NOMO-1 treated with dmso at 0.1 percent for 144 hours (cell line): ENCODE data around the gene RBMS1.

Experiments used
- DNase-seq: peaks from one replicate; lab custom pipeline; 2025; ENCODE audit not compliant: unreplicated experiment; lab: John Stamatoyannopoulos, UW

The RBMS1 gene

GRCh38 chr2:160411167-160411566, 82.4 kb downstream of the RBMS1 start:
- DNase-seq, result peak; percentile 48

GRCh38 chr2:160409480-160409879, 84.1 kb downstream of the RBMS1 start:
- DNase-seq, result no peak

GRCh38 chr2:160408959-160409291, 84.7 kb downstream of the RBMS1 start:
- DNase-seq, result no peak

GRCh38 chr2:160408173-160408958, 85.2 kb downstream of the RBMS1 start:
- DNase-seq, result no peak

GRCh38 chr2:160407393-160408172, 86.0 kb downstream of the RBMS1 start:
- DNase-seq, result peak; percentile 46

- peak; percentile 88 for DNase-seq
These were observed 86.8 kb downstream of the RBMS1 start for GRCh38 chr2:160406591-160407392.

GRCh38 chr2:160405077-160405867, 88.3 kb downstream of the RBMS1 start:
- no peak for DNase-seq

- DNase-seq, result no peak
These were observed 90.3 kb downstream of the RBMS1 start for GRCh38 chr2:160402997-160403979.

GRCh38 chr2:160402501-160402900, 91.1 kb downstream of the RBMS1 start:
- DNase-seq, result no peak

- no peak for DNase-seq
These were observed 91.7 kb downstream of the RBMS1 start for GRCh38 chr2:160401895-160402294.

GRCh38 chr2:160399880-160400279, 93.7 kb downstream of the RBMS1 start:
- DNase-seq, result no peak

- DNase-seq, result no peak
These were observed 96.1 kb downstream of the RBMS1 start for GRCh38 chr2:160397530-160397865.

- peak; percentile 36 for DNase-seq
These were observed 99.5 kb downstream of the RBMS1 start for GRCh38 chr2:160394153-160394552.

GRCh38 chr2:160392201-160392600, 101.4 kb downstream of the RBMS1 start:
- no peak for DNase-seq

GRCh38 chr2:160390544-160391455, 102.8 kb downstream of the RBMS1 start:
- no peak for DNase-seq

GRCh38 chr2:160389875-160390274, 103.7 kb downstream of the RBMS1 start:
- no peak for DNase-seq

GRCh38 chr2:160388464-160389263, 104.9 kb downstream of the RBMS1 start:
- peak; percentile 67 for DNase-seq
